Retinal pigment epithelial cell (primary cell): ENCODE data around the gene TGFBR3.

Experiments used
- DNase-seq: peaks from one replicate; pipeline ENCODE4 v3.0.0-alpha.2; 2010; ENCODE audit warnings: low read depth
- H3K4me3 ChIP-seq: 2 replicates; pipeline ENCODE4 v1.5.1; 2011; ENCODE audit warnings: mild to moderate bottlenecking, low read length, control low read depth, moderate library complexity
- CTCF ChIP-seq: conservative IDR thresholded peaks from 2 replicates; pipeline ENCODE4 v1.5.1; 2011; ENCODE audit warnings: low read depth, low read length, control low read depth, inconsistent platforms

The TGFBR3 gene

GRCh38 chr1:91760512-91760911, 125.4 kb downstream of the TGFBR3 start:
- DNase-seq, result no peak
- H3K4me3 ChIP-seq, result no peak overlapping the region
- no peak for TF ChIP-seq CTCF

GRCh38 chr1:91759076-91759475, 126.9 kb downstream of the TGFBR3 start:
- no peak for TF ChIP-seq CTCF
- H3K4me3 ChIP-seq, result no peak overlapping the region
- no peak for DNase-seq

- TF ChIP-seq CTCF, result no peak
- DNase-seq, result no peak
- no peak overlapping the region for H3K4me3 ChIP-seq
Observed at GRCh38 chr1:91757763-91758460, 128.0 kb downstream of the TGFBR3 start.

GRCh38 chr1:91755702-91756287, 130.2 kb downstream of the TGFBR3 start:
- DNase-seq, result no peak
- TF ChIP-seq CTCF, result no peak
- no peak overlapping the region for H3K4me3 ChIP-seq

DNA sequence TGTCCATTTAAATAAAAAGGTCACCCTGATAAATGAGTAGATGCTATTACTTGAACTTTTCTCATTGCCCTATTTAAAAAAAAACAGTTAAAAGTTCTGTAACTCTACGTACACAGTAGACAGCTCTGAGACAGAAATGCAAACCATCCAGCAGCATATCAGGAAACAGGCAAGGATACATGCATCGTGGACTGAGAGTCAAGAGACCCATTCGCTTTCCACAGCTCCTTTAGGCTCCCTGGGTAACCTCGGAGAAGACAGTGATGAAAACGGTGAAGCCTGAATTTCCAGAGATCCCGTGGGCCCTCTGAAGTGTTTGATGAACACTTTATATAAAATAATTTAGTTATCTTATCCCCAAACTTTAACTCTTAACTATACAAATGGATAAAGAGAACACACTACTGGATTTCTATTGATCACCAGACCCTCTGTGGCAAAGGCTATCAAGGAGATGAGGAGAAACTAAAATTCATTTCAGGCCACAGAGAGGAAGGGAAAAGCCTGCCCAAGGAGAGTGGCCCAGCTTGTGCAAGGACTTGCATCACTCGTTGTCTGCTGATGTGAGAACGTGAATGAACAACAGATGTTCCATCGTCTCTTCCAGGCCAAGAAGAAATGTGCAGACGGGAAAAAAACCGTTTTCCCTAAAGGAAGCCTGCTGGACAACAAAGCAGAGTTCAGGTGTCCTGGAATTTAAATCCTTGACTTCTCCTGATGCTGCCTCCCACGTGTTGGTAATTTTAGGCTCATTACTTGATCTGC, 131.0 kb downstream of the TGFBR3 start:
- no peak overlapping the region for H3K4me3 ChIP-seq
- no peak for DNase-seq
- TF ChIP-seq CTCF, result no peak

GRCh38 chr1:91754348-91754747, 131.6 kb downstream of the TGFBR3 start:
- H3K4me3 ChIP-seq, result no peak overlapping the region
- DNase-seq, result no peak
- no peak for TF ChIP-seq CTCF
